ENCODE results near the gene RXRB. TPM values are rescaled to one million over a fixed set of nuclear protein-coding genes. Genes with fewer than 3 reads are reported as not detected.
A peak's percentile ranks its signal among the peaks of the same experiment; 100 is the strongest.

RXRB gene
- total and polyA plus RNA-seq, 2 of the 13 experiments (the other 11 are each of a cell fraction or from before 2014, with no cell fraction given) = 26.7 to 55.7 TPM

DNA sequence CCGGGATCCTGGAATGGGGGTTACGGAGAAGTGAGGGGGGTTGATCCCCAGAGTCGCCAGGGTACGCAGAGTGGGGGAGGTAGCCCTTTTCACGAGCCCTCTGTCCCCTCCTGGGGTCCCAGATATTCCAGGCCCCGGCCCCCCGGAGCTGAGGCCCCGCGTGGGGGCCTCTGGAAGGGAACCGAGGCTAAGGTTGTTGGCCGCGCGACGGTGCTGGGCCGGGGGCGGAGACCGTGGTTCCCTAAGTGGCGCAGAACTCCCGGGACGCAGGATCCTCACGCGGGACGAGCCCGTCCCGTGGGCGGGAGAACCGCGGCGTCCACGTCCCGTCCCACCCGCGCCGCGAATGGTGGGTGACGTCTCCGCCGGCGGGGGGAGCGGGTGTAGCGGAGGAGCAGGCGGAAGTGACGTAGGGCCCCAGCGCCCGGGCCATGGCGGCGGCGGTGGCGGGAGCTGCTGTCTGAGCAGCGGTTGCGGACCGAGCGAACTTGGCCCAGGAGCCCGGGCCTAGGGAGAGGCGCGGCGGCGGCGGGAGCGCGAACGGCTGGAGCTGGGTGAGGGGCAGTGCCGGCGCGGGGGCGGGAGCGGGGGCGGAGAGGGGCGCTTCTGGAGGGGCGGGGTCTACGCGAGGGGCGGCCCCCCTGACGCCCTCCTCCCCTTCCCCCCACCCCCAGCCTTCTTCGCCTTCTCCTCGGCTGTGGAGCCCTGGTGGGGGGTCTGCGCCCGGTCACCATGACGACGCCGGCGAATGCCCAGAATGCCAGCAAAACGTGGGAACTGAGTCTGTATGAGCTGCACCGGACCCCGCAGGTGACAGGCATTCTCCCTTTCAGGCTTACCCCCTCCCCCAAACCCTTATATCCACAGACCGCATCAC is 7.9 kb upstream of the RXRB start, which contains the start of gene RING1 (continued):
- TF ChIP-seq, protein P1, sequence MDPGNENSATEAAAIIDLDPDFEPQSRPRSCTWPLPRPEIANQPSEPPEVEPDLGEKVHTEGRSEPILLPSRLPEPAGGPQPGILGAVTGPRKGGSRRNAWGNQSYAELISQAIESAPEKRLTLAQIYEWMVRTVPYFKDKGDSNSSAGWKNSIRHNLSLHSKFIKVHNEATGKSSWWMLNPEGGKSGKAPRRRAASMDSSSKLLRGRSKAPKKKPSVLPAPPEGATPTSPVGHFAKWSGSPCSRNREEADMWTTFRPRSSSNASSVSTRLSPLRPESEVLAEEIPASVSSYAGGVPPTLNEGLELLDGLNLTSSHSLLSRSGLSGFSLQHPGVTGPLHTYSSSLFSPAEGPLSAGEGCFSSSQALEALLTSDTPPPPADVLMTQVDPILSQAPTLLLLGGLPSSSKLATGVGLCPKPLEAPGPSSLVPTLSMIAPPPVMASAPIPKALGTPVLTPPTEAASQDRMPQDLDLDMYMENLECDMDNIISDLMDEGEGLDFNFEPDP (CRISPR knock-in tag; conservative IDR thresholded peaks at IDR 0.05) = no peak
- TF ChIP-seq, protein P2, sequence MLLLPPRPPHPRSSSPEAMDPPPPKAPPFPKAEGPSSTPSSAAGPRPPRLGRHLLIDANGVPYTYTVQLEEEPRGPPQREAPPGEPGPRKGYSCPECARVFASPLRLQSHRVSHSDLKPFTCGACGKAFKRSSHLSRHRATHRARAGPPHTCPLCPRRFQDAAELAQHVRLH (CRISPR knock-in tag; IDR thresholded peaks at IDR 0.05; ENCODE audit: borderline replicate concordance, low read depth) = peak; percentile 71
- TF ChIP-seq, protein P3, sequence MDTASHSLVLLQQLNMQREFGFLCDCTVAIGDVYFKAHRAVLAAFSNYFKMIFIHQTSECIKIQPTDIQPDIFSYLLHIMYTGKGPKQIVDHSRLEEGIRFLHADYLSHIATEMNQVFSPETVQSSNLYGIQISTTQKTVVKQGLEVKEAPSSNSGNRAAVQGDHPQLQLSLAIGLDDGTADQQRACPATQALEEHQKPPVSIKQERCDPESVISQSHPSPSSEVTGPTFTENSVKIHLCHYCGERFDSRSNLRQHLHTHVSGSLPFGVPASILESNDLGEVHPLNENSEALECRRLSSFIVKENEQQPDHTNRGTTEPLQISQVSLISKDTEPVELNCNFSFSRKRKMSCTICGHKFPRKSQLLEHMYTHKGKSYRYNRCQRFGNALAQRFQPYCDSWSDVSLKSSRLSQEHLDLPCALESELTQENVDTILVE (CRISPR knock-in tag; IDR thresholded peaks at IDR 0.05) = peak; percentile 61
- TF ChIP-seq ZNF781 (CRISPR knock-in tag; IDR thresholded peaks at IDR 0.05; ENCODE audit: borderline replicate concordance, not compliant biosample characterization) = no peak
- no peak for TF ChIP-seq SOX6 (IDR thresholded peaks at IDR 0.05)
- peak; percentile 58; the same call in 1 of the 2 replicates for TF ChIP-seq SOX6 (CRISPR knock-in tag; IDR thresholded peaks at IDR 0.05)
- TF ChIP-seq, protein P4, sequence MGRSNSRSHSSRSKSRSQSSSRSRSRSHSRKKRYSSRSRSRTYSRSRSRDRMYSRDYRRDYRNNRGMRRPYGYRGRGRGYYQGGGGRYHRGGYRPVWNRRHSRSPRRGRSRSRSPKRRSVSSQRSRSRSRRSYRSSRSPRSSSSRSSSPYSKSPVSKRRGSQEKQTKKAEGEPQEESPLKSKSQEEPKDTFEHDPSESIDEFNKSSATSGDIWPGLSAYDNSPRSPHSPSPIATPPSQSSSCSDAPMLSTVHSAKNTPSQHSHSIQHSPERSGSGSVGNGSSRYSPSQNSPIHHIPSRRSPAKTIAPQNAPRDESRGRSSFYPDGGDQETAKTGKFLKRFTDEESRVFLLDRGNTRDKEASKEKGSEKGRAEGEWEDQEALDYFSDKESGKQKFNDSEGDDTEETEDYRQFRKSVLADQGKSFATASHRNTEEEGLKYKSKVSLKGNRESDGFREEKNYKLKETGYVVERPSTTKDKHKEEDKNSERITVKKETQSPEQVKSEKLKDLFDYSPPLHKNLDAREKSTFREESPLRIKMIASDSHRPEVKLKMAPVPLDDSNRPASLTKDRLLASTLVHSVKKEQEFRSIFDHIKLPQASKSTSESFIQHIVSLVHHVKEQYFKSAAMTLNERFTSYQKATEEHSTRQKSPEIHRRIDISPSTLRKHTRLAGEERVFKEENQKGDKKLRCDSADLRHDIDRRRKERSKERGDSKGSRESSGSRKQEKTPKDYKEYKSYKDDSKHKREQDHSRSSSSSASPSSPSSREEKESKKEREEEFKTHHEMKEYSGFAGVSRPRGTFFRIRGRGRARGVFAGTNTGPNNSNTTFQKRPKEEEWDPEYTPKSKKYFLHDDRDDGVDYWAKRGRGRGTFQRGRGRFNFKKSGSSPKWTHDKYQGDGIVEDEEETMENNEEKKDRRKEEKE (IDR thresholded peaks at IDR 0.05) = no peak
- TF ChIP-seq, protein P5, sequence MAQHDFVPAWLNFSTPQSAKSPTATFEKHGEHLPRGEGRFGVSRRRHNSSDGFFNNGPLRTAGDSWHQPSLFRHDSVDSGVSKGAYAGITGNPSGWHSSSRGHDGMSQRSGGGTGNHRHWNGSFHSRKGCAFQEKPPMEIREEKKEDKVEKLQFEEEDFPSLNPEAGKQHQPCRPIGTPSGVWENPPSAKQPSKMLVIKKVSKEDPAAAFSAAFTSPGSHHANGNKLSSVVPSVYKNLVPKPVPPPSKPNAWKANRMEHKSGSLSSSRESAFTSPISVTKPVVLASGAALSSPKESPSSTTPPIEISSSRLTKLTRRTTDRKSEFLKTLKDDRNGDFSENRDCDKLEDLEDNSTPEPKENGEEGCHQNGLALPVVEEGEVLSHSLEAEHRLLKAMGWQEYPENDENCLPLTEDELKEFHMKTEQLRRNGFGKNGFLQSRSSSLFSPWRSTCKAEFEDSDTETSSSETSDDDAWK (CRISPR knock-in tag; IDR thresholded peaks at IDR 0.05) = no peak
- no peak for TF ChIP-seq GTF2F1 (IDR thresholded peaks at IDR 0.05; ENCODE audit: low read length)
- TF ChIP-seq, protein P6, sequence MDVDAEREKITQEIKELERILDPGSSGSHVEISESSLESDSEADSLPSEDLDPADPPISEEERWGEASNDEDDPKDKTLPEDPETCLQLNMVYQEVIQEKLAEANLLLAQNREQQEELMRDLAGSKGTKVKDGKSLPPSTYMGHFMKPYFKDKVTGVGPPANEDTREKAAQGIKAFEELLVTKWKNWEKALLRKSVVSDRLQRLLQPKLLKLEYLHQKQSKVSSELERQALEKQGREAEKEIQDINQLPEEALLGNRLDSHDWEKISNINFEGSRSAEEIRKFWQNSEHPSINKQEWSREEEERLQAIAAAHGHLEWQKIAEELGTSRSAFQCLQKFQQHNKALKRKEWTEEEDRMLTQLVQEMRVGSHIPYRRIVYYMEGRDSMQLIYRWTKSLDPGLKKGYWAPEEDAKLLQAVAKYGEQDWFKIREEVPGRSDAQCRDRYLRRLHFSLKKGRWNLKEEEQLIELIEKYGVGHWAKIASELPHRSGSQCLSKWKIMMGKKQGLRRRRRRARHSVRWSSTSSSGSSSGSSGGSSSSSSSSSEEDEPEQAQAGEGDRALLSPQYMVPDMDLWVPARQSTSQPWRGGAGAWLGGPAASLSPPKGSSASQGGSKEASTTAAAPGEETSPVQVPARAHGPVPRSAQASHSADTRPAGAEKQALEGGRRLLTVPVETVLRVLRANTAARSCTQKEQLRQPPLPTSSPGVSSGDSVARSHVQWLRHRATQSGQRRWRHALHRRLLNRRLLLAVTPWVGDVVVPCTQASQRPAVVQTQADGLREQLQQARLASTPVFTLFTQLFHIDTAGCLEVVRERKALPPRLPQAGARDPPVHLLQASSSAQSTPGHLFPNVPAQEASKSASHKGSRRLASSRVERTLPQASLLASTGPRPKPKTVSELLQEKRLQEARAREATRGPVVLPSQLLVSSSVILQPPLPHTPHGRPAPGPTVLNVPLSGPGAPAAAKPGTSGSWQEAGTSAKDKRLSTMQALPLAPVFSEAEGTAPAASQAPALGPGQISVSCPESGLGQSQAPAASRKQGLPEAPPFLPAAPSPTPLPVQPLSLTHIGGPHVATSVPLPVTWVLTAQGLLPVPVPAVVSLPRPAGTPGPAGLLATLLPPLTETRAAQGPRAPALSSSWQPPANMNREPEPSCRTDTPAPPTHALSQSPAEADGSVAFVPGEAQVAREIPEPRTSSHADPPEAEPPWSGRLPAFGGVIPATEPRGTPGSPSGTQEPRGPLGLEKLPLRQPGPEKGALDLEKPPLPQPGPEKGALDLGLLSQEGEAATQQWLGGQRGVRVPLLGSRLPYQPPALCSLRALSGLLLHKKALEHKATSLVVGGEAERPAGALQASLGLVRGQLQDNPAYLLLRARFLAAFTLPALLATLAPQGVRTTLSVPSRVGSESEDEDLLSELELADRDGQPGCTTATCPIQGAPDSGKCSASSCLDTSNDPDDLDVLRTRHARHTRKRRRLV (CRISPR knock-in tag; IDR thresholded peaks at IDR 0.05) = peak; percentile 58; the same call in 1 of the 2 replicates
- peak; percentile 94 for TF ChIP-seq KAT7 (CRISPR knock-in tag; IDR thresholded peaks at IDR 0.05; ENCODE audit: borderline replicate concordance)
- no peak for TF ChIP-seq PHB2 (IDR thresholded peaks at IDR 0.05; ENCODE audit: partially characterized antibody)
